NCI-H82 treated with DMSO at 0.1 percent for 48 hours (cell line): Measurements from ENCODE around the gene ABR.

Source experiments
- DNase-seq: peaks from one replicate; lab custom pipeline; 2025; ENCODE audit not compliant: unreplicated experiment; lab: John Stamatoyannopoulos, UW

Gene ABR

DNA sequence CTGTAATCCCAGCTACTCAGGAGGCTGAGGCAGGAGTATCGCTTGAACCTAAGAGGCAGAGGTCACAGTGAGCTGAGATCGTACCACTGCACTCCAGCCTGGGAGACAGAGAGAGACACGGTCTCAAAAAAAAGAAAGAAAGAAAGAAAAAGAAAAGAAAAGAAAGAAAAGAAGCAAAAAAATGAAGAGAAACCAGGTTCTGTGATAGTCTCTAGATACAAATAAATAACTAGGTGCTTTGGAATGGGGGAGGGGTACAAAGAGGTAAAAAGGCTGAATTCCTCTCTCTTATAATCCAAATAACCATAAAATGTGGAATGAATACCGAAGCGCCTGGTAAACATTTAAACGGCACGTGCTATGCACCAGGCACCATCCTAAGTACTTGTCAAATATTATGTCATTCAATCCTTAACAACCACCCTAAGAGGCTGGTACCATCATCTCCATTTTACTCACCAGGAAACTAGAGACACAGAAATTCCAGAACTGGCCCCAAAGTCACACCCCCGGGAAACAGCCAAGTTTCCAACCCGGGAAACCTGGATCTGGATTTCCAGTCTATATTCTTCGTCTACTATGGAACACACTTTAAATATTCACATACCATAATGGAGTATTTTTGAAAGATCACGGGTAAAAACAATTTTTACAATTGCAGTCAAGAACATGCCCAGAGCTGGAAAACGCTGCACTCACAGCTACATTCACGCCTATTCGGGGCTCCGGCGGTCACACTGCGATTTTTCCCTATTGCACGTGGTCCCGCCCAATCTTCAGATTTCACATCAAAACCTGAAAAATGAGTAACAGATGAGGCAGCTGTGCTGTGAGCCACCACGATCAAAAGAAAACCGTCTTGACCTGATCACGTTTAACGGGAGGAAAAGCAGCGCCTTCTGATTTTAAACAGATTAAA is 210.7 kb downstream of the ABR start:
- no peak for DNase-seq

DNA sequence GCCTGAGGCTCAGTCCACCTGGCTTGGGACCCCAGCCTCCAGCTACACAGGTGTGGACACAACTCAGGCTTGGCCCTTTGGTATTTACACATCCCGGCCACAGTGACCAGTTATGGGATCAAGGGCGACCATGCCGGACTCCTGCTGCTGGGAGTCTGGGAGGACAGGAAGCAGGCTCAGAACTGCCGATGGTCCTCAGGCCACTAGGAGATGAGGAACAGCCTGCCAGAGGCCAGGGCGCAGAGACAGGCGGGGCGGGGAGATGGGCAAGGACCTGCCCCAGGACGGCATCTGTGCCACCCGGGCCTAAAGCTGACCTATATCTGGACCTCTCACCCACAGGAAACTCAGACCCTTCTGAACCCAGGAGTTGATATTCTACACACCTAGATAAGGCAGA is 212.7 kb downstream of the ABR start:
- no peak for DNase-seq

DNA sequence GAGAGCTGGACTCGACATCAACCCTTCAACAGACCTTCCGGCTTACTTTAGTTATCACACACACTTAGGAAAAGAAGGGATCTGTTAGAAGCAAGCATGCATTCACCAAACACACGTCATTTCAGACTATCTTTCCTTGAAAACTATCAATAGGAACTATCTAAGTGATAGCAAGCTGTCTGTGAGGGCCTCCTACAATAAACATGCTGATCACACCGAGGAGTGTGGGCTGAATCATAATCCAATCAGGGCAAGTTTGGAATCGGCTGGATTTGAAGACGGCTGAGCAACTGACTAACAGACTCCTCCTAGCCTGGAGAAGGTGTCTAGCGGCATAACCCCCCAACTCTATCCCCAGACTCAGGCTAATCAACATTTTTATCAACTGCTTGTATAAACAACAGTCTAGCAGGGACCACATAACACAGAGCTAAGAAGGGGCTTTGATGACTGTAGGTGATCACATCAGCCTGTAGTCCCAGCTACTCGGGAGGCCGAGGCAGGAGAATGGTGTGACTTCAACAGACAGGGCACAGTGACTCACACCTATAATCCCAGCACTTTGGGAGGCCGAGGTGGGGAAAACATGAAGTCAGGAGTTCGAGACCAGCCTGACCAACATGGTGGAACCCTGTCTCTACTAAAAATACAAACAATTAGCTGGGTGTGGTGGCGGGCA is 214.3 kb downstream of the ABR start:
- peak; percentile 75 for DNase-seq

DNA sequence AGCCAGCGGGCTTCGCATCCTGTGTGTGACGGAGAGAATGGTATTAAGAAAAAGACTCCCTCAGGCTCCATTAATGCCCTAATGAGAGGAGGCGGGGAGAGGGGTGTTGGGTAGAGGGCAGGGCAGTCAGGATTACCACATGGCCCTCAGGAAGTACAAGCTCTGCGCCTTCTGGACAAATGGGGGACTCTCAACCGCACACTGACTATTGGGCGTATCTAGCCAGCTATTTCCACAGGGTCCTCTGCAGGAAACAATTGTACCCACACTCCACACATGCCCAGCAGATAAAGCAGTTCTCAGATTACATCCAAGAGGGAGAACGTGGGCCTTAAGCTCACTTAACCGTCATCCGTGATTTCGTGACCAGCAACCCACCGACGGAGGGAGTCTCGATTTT is 214.9 kb downstream of the ABR start:
- DNase-seq: peak; percentile 93

DNA sequence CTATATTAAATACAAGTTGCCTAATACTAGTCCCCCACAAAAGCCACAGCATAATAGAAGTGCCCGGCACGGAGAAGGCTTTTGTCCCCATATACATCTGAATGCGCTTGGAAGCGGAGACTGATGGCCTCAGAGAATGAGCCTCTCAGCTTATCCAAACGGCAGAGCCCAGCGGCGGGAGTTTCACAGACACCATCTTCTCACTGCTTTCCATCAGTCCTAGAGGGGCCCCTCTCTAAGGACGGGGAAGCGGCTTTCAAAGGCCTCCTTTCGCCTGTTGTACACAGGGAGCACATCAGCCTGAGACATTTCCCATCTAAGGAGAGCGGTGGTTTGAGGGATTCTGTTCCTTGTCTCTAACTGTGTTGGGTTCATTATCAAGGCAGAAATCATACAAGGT is 217.1 kb downstream of the ABR start:
- DNase-seq: no peak

DNA sequence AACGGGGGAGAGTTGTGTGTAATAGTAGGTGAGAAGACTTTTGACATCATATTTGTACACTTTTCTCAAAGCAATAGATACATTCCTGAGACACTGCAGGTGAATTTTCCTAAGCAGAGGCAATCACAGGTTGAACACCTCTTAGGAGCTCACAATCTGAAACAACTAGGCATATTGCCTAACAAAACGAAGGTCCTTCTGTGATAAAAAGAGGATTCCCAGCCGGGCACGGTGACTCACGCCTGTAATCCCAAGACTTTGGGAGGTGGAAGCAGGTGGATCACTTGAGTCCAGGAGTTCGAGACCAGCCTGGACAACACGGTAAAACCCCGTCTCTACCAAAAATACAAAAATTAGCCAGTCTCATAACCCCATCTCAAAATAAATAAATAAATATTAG is 217.6 kb downstream of the ABR start:
- DNase-seq: no peak

DNA sequence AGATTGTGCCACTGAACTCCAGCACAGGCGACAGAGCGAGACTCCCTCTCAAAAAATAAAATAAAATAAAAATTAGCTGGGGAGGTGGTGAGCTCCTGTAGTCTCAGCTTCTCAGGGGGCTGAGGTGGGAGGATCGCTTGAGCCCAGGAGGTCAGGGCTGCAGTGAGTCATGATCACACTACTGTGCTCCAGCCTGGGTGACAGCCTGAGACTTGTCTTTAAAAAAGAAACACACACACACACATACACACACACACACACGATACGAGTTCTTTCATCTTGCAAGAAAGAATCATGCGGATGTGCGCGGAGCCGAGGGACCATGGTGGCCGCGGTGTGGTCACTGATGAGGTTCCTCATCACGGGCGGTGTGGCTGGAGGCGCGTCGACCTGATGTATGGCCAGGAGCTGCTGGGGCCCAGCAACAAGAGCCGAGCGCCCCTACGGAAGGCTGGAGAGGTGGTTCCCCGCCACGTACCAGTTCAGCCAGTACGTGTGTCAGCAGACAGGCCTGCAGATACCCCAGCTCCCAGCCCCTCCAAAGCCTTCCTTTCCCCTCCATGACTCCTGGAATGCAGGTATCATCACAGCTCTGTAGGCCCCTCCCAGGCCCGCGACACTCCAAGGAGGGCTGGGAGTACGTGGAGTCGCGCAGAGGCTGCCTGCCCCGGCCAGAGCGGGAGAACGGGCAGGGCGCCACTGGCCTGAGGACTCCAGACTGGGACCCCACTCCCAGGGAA is 220.9 kb downstream of the ABR start:
- no peak for DNase-seq

DNA sequence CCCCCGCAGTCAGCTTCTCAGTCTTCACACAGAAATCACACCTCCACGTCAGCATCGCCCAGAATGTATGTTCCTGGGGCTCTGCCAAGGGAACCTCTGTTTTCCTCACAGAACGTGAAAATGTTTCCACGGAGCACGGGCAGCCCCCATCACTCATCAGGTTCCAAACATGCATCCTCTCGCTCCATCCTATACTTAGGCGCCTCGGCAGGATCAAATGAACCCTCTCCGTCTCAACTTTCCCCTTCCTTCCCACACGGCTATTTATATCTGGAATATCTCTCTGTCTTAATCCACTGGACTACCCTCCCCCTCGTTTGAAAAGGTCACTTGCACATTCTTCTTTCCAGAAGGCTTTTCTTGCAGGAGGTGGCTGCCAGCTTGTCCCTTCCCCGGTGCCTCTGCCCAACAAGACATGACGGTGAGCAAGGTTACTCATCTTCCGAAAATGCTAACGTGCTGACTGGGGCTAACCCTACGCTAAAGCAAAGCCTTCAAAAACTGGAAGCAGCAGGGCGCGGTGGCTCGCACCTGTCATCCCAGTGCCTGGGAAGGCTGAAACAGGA is 221.8 kb downstream of the ABR start:
- DNase-seq: no peak

DNA sequence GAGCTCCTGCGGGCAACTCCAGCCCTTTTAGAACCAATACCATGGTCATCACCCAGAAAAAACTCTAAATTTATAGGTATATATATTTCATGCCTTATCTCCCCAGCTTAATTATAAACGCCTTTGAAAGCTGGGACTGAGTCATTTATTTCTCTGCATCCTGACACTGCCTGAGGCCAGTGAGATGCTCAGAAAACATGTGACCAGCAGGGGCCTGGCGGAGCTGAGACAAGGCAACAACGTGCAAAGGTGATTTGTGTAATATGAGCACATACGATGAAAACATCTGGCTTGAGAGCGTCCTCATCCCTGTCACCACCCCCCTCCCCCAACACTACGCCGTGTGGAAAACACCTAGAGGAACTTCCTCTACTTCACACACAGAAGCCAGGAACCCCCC is 222.9 kb downstream of the ABR start:
- no peak for DNase-seq

DNA sequence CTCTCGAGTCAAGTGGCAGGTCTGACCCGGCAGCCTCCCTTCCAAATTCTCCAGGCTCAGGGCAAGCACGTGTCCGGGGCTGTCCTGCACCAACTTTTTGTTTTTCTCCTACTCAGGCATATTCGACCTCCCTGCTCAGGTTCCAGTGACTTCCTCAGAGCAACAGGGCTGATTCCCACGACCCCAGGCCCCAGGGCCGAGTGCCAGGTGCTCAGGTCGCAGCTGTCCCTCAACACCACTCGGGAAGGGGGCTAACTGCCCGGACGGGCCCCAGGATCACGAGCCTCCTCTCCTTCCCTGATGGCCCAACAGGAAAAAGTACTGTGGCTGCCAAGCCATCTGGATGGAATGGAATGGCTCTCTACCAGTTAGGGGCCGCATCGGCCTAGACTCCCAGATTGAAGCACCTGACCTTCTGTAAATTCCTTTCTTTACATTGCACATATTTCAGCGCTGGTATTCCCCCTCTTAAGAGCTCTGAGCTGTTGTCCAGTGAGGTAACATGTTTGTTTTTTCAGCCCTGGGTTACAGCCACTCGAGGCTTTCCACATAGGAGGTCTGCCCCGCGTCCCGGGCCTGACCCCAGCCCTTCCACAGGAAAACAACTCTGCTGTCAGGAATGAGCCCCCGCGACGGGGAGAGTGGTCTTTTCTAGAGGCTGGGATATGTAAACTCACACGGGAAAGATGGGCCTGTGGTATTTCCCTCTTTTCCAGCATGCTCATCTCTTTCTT is 225.2 kb downstream of the ABR start:
- no peak for DNase-seq

DNA sequence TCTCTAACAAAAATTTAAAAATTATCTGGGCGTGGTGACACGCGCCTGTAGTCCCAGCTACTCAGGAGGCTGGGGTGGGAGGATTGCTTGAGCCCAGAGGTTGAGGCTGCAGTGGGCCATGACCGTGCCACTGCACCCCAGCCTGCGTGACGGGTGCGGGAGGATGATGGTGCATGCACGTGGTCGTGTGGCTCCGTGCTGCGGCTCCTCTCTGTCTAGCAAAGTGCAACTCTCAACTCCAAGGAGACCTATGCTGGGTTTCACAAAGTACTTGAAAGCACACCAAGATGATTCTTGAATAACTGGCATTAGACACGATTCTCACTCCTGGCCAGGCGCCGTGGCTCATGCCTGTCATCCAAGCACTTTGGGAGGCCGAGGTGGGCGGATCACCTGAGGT is 226.0 kb downstream of the ABR start:
- no peak for DNase-seq
